Activated naive CD4-positive, alpha-beta T cell treated with anti-CD3 and anti-CD28 coated beads, Interleukin-2, amount 10 ng/mL, durations not matched to agents 7 days and 5 days (primary cell): Measurements from ENCODE around the gene LRFN4.
A peak's percentile ranks its signal among the peaks of the same experiment; 100 is the strongest.

ENCODE experiments used
- CTCF ChIA-PET: fragments of 350-600 bp; sonication (Branson Sonifier 250); formaldehyde crosslinking; loops from one replicate; lab custom pipeline; 2021; ENCODE audit warnings: antibody characterized with exemption; lab: Charles Lee
- DNase-seq: peaks from one replicate; pipeline ENCODE4 v3.0.0-alpha.2; 2020
- H3K27ac Mint-ChIP-seq: one replicate; pipeline ENCODE4 v1.8.0; 2021; ENCODE audit warnings: mild to moderate bottlenecking, moderate library complexity, mixed read lengths
- H3K27me3 Mint-ChIP-seq: one replicate; pipeline ENCODE4 v1.8.0; 2021; ENCODE audit warnings: mild to moderate bottlenecking, mixed read lengths
- H3K36me3 Mint-ChIP-seq: one replicate; pipeline ENCODE4 v1.8.0; 2021; ENCODE audit warnings: mixed read lengths
- H3K4me1 Mint-ChIP-seq: one replicate; pipeline ENCODE4 v1.8.0; 2021; ENCODE audit warnings: mixed read lengths
- H3K4me3 Mint-ChIP-seq: one replicate; pipeline ENCODE4 v1.8.0; 2021; ENCODE audit warnings: mild to moderate bottlenecking, moderate library complexity, mixed read lengths
- H3K9me3 Mint-ChIP-seq: one replicate; pipeline ENCODE4 v1.8.0; 2021; ENCODE audit warnings: mixed read lengths

The LRFN4 gene

DNA sequence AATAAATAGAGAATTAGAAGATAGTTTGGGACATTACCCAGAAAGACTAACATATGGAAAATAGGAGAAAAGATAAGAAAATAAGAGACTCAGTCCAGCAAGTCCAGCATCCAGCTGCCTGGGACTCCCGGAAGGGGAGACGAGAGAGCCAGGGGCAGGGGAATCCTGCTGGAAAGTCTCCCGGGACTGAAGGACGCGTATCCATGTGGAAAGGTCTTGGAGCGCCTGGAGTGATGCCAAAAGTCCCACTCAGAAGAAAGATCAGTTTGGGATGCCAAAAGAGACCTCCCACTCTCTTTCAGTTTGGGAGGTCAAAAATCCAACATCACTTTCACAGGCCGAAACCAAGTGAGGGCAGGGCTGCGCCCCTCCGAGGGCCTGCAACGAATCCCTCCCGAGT is 30.7 kb downstream of the LRFN4 start:
- no peaks in the 10 kb centered on the region for H3K36me3 Mint-ChIP-seq
- H3K27me3 Mint-ChIP-seq, result no peaks in the 10 kb centered on the region
- CTCF ChIA-PET, result no interaction called here
- H3K27ac Mint-ChIP-seq, result no peak overlapping the region
- no peak for DNase-seq
- H3K9me3 Mint-ChIP-seq, result no peaks in the 10 kb centered on the region
- H3K4me1 Mint-ChIP-seq, result peaks cover 2% of the 10 kb centered on the region
- H3K4me3 Mint-ChIP-seq, result no peak overlapping the region

DNA sequence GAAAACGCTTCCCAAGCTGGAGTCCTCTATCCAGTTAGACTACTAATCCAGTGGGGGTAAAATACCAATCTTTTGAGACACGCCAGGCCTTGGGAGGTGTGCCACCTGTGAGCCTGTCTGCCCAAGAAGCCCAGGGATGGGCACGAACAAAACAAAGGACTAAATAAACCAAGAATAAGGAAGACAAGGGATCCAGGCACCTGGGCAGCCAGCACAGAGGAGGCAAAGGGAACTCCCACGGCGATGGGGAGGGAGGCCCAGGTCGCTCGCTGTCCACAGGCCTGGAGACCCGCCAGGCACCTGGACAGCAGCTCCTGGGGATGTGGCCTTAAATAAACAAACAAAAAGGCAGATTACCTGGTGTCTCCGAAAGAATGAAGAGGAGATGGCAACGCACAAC is 31.4 kb downstream of the LRFN4 start:
- no peaks in the 10 kb centered on the region for H3K27me3 Mint-ChIP-seq
- H3K4me3 Mint-ChIP-seq, result no peak overlapping the region
- no peaks in the 10 kb centered on the region for H3K9me3 Mint-ChIP-seq
- peaks cover 2% of the 10 kb centered on the region for H3K4me1 Mint-ChIP-seq
- no peak overlapping the region for H3K27ac Mint-ChIP-seq
- CTCF ChIA-PET, result no interaction called here
- no peaks in the 10 kb centered on the region for H3K36me3 Mint-ChIP-seq
- no peak for DNase-seq

DNA sequence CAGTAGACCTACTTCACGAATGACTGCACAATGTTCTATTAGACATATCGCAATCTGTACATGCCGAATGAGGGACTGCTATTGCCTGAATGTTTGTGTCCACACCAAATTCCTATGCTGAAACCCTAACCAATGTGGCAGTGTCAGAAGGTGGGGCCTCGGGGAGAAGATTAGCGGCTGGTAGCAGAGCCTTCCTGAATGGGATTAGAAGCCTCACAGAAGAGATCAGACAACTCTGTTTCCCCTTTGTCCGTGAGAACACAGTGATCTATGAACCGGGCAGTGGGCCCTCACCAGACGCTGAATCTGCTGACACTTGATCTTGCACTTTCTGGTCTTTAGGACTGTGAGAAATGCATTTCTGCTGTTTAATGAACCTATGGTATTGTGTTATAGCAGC is 33.1 kb downstream of the LRFN4 start:
- Mint-ChIP-seq H3K4me3 (no peak overlapping the region), H3K9me3 (no peaks in the 10 kb centered on the region), H3K36me3 (no peaks in the 10 kb centered on the region), H3K4me1 (peaks cover 2% of the 10 kb centered on the region), H3K27ac (no peak overlapping the region), H3K27me3 (no peaks in the 10 kb centered on the region)
- CTCF ChIA-PET, result no interaction called here
- DNase-seq, result no peak

DNA sequence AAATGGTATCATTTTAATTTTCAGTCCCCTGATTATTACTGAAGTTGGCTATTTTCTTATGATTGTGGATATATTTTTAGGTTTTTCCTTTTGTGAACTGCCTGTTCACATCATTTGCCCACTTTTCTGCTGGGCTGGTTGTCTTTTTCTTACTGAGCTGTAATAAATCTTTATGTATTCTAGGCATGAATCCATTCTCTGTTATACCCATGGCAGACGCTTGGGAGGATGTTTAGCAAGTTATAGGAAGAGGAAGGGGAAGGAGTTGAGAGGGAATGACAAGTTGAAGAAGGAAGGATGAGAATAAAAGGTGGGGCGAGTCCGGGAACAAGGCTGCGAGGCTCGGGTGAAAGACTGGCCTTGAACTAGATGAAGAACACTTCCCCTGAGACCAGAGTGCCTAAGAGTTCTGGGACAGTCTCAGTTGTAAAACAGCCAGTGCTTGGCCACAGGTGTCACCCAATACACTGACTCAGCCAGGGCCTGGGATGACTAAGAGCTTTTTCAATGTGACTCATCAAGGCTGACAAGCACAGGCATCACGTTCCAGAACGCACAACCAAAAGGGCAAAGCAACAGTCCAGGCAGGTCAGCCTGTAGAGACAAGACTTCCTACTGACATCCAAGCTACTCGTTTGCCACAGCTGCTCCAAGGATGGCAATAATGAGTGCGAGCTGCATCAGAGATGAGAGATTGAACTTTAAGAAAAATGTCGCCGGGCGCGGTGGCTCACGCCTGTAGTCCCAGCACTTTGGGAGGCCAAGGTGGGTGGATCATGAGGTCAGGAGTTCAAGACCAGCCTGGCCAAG is 35.2 kb downstream of the LRFN4 start:
- no peak overlapping the region for H3K27ac Mint-ChIP-seq
- CTCF ChIA-PET, result interaction anchor here (0.9 kb wide), 1 partner anchor 11 kb away, joined by 3 read pairs; no protein-coding TSS in a partner anchor

DNA sequence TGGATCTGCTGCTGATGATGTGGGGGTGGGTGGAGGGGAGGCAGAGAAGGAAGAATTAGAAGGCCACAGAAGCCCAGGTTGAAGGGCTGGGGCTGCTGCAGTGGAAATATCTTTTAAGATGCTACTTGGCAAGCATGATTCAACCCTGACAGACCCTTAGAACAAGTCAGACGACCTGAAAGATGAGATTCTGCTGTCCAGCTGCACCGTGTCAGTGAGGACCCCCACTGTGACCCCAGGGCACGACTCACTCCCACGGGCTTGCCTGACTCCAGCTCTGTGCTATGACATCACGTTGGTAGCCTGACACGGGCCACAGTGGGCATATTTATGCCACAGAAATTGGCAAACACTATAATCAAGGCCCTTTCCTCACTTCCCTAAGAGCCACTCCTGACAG is 36.0 kb downstream of the LRFN4 start:
- Mint-ChIP-seq H3K36me3 (no peaks in the 10 kb centered on the region), H3K27ac (no peak overlapping the region), H3K27me3 (peaks cover 9% of the 10 kb centered on the region), H3K4me3 (no peak overlapping the region), H3K4me1 (peaks cover 2% of the 10 kb centered on the region), H3K9me3 (no peaks in the 10 kb centered on the region)
- no peak for DNase-seq
- CTCF ChIA-PET, result interaction anchor here (0.9 kb wide), 1 partner anchor 244 kb away, joined by 3 read pairs; no protein-coding TSS in a partner anchor

More for the DNA sequence above, 35.2 kb downstream of the LRFN4 start:
- peaks cover 5% of the 10 kb centered on the region for H3K27me3 Mint-ChIP-seq
- H3K9me3 Mint-ChIP-seq, result no peaks in the 10 kb centered on the region
- no peak overlapping the region for H3K4me3 Mint-ChIP-seq
- DNase-seq, result peak; percentile 31
- H3K4me1 Mint-ChIP-seq, result peaks cover 2% of the 10 kb centered on the region
- no peaks in the 10 kb centered on the region for H3K36me3 Mint-ChIP-seq

DNA sequence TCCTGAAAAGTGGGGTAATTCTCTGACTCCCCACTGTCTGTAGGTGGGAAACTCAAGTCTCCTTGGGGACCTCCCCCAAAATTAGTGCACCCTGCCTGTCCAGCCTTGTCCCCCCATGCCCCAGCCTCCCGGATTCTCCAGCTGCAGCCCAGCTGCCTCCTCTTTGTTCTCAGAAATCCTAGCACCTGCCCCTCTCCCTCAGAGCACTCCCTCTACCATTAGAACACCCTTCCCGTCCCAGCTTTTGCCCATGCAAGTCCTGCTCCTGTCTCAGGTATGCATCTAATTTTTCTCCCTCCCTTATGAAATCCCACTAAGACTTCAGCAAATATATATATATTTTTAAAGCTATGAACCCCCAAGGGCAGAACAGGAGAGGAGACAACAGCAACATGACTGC is 37.3 kb downstream of the LRFN4 start:
- no peak overlapping the region for H3K27ac Mint-ChIP-seq

DNA sequence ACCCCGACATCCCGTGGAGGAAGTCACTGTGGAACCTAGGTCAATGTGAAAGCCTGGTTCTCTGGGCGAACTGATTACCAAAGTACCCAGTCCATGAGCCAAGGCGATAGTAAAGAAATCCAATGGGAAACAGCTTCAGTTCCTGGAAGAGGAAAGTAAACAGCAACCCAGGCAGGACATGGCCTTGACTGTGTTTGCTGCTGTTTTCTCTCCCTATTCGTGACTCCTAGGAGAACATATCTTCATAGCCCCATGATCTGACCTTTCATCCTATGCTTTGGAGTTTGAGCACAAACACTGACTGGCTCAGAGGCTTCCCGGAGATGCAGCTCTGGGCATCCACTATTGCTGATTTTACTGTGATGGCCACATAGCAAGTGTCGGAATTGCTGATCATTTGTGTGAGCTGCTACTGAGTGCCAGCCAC is 45.1 kb downstream of the LRFN4 start:
- Mint-ChIP-seq H3K9me3 (no peaks in the 10 kb centered on the region), H3K27me3 (peaks cover 4% of the 10 kb centered on the region), H3K4me3 (no peak overlapping the region), H3K36me3 (no peaks in the 10 kb centered on the region), H3K4me1 (no peaks in the 10 kb centered on the region), H3K27ac (no peak overlapping the region)
- CTCF ChIA-PET, result interaction anchor here (1.6 kb wide), 1 partner anchor 74 kb away, joined by 3 read pairs; no protein-coding TSS in a partner anchor
- DNase-seq, result no peak

More for the DNA sequence above, 37.3 kb downstream of the LRFN4 start:
- H3K36me3 Mint-ChIP-seq, result no peaks in the 10 kb centered on the region
- peaks cover 9% of the 10 kb centered on the region for H3K27me3 Mint-ChIP-seq
- H3K4me3 Mint-ChIP-seq, result no peak overlapping the region
- CTCF ChIA-PET, result interaction anchor here (0.9 to 1.2 kb wide), 2 partner anchors 197 to 243 kb away, joined by 3 read pairs; no protein-coding TSS in a partner anchor
- no peaks in the 10 kb centered on the region for H3K9me3 Mint-ChIP-seq
- DNase-seq, result no peak
- H3K4me1 Mint-ChIP-seq, result peaks cover 2% of the 10 kb centered on the region

DNA sequence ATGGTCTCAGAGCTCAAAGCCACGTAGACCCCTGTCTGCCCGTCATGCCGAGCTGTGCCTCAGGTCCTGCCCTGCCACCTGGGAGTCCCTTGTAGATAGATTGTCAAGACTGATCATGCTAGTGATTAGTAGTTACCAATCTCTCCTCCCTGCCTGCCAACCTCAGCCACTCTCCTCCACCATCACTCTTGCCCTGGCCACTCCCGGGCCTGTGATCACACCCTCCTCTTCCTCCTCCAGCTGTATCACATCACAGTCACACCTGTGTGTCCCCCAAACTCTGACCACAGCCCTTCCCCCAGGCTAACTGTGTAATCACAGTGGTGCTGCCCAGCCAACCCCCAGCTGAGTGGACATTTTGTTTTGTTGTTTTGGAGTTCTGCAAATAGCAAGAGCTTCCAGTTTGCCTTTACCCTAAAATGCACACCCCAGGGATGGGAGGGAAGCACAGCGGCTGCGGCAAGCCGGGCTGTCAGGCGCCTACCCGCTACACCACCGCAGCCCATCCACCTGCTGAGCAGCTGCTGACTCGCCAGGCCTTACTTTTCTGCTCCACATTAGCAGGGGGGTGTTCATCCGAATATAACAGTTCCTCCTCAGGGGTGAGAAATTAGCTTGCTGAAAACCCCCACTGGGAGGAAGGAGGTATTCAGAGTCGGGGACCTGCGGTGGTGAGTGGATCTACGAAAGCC is 45.8 kb downstream of the LRFN4 start:
- H3K4me1 Mint-ChIP-seq, result no peaks in the 10 kb centered on the region

DNA sequence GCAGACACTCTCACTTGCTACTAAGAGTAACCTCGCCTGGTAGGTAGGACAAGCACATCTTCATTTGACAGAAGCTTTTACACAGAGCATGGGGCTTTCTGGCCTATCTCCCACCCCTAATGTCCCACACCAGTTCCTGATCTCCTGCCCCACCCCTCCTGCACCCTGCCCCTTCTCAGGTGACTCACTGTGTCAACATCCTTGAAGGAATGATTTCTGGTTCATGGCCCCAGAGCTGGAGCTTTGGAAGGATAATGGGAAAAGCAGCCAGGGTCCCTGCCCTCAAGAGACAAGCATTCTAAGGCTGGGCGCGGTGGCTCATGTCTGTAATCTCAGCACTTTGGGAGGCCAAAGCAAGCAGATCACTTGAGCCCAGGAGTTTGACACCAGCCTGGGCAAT is 47.2 kb downstream of the LRFN4 start:
- Mint-ChIP-seq H3K9me3 (no peaks in the 10 kb centered on the region), H3K27ac (no peak overlapping the region), H3K4me3 (no peak overlapping the region), H3K36me3 (no peaks in the 10 kb centered on the region), H3K27me3 (peaks cover 4% of the 10 kb centered on the region), H3K4me1 (no peaks in the 10 kb centered on the region)
- DNase-seq, result no peak
- CTCF ChIA-PET, result interaction anchor here (0.6 kb wide), 1 partner anchor 150 kb away, joined by 3 read pairs; no protein-coding TSS in a partner anchor

More for the DNA sequence above, 45.8 kb downstream of the LRFN4 start:
- CTCF ChIA-PET, result interaction anchor here (1.6 kb wide), 1 partner anchor 74 kb away, joined by 3 read pairs; no protein-coding TSS in a partner anchor
- no peak overlapping the region for H3K27ac Mint-ChIP-seq
- H3K36me3 Mint-ChIP-seq, result no peaks in the 10 kb centered on the region
- no peak for DNase-seq
- peaks cover under 1% of the 10 kb centered on the region for H3K27me3 Mint-ChIP-seq
- H3K4me3 Mint-ChIP-seq, result no peak overlapping the region
- no peaks in the 10 kb centered on the region for H3K9me3 Mint-ChIP-seq

DNA sequence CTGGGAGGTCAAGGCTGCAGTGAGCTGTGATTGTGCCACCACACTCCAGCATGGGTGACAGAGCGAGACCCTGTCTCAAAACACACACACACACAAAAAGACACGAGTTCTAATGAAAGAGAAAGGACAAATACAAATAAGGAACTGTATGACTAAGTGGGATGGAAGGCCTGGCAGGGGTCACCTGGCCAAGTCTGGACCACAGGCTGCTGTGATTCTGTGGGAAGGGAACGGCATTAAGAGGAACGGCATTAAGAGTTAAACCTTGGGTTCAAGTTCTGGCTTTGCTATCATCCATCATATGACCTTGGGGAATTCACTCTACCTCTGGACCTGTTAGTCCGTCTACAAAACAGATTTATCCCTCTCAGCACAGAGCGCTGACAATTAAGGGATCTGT is 47.7 kb downstream of the LRFN4 start:
- CTCF ChIA-PET, result interaction anchor here (0.6 kb wide), 1 partner anchor 149 kb away, joined by 3 read pairs; no protein-coding TSS in a partner anchor
- H3K27ac Mint-ChIP-seq, result no peak overlapping the region
- H3K4me3 Mint-ChIP-seq, result no peak overlapping the region
- no peaks in the 10 kb centered on the region for H3K9me3 Mint-ChIP-seq
- H3K27me3 Mint-ChIP-seq, result peaks cover 4% of the 10 kb centered on the region
- H3K4me1 Mint-ChIP-seq, result no peaks in the 10 kb centered on the region
- no peak for DNase-seq
- no peaks in the 10 kb centered on the region for H3K36me3 Mint-ChIP-seq

DNA sequence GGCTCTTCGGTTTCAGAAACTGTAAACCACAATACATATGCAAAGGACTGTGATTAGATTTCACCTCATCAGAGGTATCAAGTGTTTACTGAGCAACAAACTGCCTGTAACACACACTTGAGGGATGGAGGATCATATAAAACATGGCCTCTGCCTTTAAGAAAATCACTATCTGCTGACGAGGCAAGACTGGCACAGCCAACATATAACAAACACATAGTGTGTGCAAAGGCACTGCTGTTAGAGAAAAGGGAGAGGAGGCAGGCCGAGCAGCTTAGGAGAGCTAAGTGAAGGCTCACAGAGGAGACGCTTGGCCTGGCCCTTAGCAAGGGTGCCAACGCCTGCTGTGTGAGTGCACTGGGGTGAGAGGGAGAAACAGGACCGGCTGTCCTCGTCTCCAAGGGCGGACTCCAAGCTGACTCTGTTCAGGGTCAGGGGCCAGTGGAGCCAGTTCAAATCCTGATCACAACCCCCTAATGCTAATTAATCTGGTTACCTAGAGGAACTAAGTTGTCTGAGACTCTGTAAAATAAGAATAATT is 48.2 kb downstream of the LRFN4 start:
- H3K27me3 Mint-ChIP-seq, result peaks cover 4% of the 10 kb centered on the region
- DNase-seq, result no peak
- H3K4me3 Mint-ChIP-seq, result no peak overlapping the region
- no peak overlapping the region for H3K27ac Mint-ChIP-seq
- no peaks in the 10 kb centered on the region for H3K36me3 Mint-ChIP-seq
- no peaks in the 10 kb centered on the region for H3K4me1 Mint-ChIP-seq
- H3K9me3 Mint-ChIP-seq, result no peaks in the 10 kb centered on the region
- CTCF ChIA-PET, result no interaction called here

DNA sequence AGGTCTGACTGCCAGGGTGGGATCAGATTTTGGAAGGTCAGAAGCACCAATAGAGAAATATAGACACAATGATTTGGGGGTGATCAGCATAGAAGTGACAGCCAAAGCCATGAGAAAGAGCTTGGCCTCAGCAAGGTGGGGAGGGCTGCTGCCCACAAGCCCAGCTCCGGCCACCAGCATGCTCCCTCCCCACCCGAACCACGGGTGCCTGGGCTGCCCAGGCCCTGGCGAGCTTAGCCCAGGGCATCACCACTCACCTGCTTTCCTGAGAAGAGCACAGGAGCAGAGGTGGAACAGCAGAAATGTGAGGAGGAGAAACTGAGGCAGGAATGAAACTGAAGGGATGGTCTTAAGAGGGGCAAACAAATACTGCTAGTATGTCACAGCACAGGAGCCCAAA is 48.8 kb downstream of the LRFN4 start:
- Mint-ChIP-seq H3K4me1 (no peaks in the 10 kb centered on the region), H3K36me3 (no peaks in the 10 kb centered on the region), H3K27ac (no peak overlapping the region), H3K27me3 (peaks cover 4% of the 10 kb centered on the region), H3K4me3 (no peak overlapping the region), H3K9me3 (no peaks in the 10 kb centered on the region)
- CTCF ChIA-PET, result no interaction called here
- DNase-seq, result no peak

DNA sequence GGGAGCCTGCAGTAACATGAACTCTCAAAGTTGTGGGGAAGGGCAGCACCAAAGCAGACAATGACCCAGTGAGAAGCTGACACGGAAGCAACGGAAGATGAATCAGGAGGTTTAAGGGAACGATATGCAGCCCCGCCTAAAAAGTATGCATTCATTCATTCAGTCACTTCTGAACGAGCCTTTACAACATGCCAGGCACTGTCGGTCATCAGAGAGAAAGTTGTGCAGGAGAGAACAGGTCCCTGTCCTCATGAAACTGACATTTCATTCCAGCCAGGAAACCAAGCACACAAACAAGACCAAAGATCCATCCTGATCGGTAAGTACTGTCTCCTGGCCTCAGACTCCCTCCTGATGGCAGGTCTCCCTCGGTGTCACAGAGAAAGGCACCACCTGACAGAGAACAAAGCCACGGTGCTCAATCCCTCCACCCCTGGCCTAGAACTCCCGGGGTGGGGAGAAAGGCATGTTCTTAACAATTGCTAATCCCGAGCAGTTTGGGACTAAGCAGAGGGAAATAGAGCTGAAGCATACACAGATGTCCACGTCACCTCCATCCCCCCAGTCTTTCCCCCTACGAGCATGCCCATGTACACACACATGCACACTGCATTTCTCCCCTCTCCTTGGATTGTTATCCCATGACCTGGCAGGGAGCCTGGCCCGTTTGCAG is 49.3 kb downstream of the LRFN4 start:
- Mint-ChIP-seq H3K27me3 (peaks cover 4% of the 10 kb centered on the region), H3K9me3 (no peaks in the 10 kb centered on the region), H3K36me3 (no peaks in the 10 kb centered on the region), H3K4me1 (no peaks in the 10 kb centered on the region), H3K4me3 (no peak overlapping the region), H3K27ac (no peak overlapping the region)
- no peak for DNase-seq
- CTCF ChIA-PET, result no interaction called here
